Measurements from ENCODE around the gene WDR7.

Gene WDR7

DNA sequence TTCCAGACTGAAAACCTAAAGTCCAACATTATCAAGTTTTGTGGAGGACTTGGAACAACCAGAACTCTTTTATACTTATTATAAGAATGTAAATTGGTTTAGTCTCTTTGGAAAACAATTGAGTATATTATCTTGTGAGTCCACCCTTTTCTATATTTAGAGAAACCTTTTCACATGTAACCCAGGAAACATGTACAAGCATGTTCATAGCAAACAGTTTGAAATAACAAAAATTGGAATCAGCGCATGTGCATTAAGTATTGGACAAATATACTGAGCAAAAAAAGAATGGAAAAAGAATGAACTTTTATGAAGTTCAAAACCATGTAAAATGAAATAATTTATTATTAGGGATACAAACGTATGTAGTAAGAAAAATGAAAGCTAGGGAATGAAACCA lies 246.0 kb downstream of the WDR7 start:
- DNase-seq = no peak

DNA sequence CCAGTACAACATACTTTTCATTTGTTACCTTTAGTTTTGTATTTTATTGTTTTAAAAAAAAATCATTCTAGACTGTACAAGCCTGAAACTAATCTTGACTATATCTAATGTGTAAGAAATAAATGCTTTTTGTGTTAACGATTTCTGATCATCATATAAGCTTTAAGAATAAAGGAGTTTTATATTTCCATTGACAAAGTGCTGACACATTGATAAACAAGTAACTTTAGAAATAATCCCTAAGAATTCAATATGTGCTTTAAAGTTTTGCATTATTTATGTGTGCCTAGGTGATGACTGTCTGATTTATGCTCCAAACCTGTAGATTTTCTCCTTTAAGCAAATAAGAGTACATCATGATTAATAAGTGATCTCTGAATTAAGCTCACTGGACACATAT lies 248.5 kb downstream of the WDR7 start:
- no peak for DNase-seq

DNA sequence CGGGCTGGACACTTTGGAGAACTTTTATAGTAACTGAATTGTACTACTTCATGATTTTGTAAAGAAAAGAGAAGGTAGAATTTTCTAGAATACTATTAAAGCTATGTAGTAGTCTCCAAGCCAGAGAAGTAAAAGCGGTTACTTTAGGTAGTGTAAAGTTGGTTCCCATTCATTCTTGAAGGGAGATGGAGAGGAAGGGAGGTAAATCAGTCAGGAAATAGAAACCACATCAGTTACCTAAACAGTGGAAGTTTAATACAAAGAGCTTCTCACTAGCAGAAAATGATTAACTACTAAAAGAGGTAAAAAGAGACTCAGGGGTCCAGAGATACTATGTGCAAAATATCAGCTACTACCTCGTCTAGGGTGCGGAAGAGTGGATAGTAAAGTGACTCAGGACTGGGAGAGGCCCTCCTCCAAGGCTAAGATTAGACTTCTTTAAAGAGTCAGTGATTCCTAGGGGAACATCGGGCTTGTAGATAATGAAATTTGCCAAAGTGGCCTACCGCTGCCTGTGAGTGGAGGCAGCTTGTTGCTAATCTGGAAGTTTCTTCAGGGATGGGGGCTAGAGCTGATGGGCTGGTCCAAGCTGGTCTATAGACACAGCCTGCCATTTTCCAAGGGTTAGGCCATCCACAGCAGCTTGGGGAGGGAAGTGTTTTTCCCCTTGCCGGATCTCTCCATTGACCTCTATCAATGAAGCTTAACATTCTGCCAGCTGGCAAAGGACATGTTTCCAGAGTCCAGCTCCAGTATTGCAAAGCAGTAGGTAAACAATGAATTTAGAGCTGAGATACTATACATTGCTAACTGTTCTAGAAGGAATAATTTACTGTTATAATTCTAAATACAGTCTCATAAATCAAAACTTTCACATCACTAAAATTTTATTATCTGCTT lies 249.3 kb downstream of the WDR7 start:
- no peak for DNase-seq

DNA sequence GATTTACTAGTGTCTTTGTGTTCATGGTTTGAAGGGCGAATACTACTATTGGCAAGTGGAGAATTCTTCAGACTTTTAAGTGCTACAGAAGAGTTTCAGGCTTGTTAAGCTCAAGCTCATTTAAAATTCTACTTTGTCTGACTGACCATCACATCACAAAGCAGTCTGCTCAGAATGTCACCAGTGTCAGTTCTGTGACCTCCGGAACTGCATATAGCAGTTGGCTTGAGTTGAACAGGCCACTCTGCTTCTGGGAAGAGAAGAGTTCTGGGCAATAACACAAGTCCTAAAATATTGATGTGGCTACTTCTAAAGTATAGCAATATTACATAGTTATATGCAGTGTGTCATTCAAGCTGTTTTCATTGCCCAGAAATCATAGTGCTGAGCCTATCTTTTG lies 250.8 kb downstream of the WDR7 start:
- DNase-seq = no peak

DNA sequence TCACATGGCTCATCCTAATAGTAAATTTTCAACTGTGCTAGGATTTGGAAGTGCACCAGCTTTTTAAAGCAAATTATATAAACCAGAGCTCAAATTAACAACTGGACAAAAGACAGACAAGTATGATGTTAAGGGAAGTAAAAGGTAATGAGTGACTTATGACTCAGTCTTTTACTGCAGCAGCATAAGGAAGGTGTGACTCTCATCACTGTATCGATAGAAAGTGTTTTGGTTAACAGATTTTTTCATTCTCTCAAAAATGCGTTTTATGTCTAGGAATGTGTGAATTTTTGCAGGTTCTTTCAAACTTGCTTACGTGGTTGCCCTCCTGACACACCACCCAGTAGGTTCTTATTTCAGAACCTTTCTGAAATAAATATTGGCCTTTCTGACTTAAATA lies 251.5 kb downstream of the WDR7 start:
- no peak for DNase-seq

DNA sequence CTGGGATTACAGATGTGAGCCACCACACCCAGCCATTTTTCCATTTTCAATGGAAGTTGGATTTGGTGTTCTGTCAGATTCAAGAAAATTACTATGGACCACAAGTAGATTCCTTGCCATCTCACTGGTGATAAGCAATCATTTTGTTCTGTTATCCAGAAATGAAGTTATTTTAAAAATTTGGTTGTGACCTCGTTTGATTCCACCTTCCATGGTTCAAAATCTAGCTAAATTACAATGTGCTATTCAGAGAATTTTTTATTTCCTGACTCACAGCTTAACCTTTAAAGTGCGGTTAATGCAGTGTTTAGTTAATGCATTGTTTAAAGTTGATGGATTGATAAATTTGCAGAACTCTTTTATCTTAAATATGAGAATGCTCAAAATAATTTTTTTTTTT lies 252.5 kb downstream of the WDR7 start:
- no peak for DNase-seq

DNA sequence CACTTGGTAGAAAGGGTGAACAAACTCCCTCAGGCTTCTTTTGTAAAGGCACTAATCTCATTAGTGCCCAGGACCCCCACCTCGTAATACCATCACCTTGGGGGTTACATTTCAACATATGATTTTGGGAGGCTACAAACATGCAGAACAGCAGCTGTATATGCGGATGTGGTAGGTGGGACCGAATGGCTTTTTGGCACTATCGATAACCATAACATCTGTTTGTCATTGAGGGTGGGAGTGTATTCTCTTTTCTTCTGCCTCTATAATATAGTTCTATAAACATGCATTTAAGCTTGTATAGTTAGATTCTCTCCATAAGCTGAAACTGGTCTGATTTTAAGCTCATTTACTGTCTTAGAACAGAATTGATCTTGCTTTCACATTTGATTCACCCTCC lies 256.6 kb downstream of the WDR7 start:
- no peak for DNase-seq

DNA sequence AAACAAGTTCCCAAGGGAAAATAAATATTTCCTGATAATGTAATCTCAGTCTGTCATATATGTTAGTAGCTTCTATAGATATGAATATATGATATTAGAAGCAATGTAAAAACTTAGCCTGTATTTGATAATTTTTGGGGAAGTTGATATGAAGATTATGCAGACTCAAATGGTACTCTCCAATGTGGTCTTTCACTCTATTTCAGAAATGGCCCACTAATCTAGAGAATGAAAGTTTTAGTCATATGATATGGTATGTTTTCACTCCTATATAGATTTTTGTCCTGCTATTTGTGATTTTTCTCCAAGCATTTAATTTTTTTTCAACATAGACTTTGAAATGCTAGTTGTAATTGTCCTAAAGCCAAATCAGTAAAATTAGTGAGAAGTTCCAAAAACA lies 259.1 kb downstream of the WDR7 start:
- no peak for DNase-seq

DNA sequence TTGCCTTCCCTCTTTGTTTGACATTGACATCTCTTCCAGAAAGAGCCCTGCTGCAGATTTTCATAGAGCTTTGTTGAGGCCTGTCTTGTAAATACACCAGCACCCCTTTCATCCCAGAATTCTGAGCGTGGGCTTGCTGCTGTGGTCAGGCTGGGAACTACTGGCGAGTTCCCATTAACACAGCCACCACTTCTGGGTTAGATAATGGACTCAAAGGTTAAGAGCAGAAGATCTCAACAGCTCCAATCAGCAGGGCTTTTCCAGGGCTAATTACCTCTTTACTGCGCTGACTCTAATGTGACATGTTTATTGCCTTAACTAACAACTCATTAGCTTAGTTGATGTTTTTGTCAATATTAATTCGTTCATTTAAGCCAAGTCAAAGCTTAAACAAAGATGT lies 259.8 kb downstream of the WDR7 start:
- no peak for DNase-seq

DNA sequence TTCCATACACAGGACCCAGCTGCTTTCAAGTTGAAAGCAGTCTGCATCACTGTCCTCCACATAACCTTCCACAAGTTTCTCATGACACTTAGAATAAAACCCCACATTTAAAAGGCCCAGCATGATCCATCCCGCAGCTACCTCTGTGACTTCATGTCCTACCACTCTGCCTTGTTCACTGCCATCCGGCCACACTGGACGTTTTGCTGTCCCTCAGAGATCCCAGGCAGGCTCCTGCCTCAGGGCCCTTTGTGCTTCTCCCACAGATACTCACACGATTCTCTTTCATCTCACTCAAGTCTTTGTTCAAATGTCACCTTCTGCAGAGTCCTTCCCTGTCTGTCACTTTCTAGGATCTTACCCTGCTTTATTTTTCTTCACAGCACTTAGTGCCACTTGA lies 262.8 kb downstream of the WDR7 start:
- DNase-seq = no peak

DNA sequence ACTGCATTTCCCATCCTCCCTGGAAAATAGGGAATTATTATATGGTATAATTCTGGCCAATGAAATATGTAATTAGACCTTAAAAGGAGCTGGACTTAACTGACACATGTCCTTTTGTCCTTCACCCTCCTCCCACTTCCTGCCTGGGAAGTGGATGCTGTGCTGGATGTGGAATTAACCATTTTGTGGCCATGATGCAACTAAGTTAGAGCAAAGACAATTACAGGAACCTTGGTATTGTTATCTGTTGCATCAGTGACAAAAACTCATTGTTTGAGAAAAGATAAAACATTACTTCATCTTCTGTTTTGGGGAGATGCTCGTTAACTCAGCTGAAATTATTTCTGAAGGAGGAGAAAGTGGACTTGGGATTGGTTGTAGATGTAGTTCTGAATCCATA lies 268.0 kb downstream of the WDR7 start:
- DNase-seq = no peak

DNA sequence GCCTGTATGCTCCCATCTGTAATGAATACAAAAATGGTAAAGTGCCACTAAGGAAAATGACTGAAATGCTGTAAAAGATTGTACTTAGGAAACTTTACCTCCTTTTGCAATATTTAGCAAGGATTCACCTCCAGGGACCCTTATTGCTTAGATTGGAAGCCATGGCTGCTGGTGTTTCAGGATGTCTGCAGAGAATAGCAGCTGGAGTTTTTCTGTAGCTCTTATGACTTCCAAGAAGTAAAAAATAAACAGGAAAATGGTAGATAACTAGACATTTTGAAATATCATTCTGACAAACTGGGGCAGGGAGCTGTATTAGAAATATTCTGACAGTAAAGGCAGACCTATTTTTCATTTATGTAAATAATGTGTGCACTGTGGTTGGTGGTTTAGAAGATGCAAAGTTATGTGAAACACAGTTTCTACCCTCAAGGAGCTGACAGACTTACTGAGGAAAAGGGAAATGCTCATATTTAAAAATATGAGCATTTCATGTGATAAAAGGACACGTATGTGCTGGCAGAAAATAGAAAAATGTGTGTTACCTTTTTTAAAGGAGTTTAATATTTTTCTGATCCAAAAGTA lies 270.8 kb downstream of the WDR7 start:
- no peak for DNase-seq

DNA sequence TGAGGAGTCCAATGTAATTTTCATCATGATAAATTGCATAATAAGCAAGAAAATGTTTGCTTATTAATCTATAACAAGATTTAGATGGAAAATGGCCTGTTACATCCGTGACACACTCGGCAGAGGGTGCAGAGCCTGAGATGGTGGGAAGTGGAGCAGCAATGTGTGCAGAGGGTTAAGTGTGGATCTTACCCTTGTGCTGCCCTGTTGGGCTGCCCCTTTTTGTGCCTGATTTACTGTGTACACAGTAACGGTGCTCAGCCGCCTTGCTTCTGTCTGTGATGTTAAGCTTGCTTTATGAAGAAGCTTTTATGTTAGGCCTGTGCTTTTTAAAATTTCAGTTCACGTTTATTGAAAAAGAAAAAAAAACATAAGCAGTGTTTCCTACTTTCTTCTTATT lies 275.6 kb downstream of the WDR7 start:
- no peak for DNase-seq

DNA sequence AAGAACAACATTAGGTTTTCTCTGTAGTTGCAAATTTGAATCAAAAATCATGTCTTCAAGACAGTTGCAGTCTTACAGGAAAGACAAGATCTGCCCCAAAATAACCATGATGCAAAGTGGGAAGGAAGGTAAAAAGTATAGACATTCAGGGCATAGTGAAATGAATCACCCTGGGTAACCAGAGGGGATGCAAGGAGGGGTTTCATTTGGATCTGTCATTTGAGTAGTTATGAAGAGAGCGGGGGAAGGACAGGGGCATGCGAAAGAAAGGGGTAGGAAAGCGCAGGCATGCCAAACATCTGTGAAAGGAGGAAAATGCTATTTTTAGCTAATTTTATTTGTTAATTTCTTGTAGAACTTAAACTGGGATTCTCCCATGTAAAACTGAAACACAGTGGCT lies 276.6 kb downstream of the WDR7 start:
- DNase-seq = no peak

DNA sequence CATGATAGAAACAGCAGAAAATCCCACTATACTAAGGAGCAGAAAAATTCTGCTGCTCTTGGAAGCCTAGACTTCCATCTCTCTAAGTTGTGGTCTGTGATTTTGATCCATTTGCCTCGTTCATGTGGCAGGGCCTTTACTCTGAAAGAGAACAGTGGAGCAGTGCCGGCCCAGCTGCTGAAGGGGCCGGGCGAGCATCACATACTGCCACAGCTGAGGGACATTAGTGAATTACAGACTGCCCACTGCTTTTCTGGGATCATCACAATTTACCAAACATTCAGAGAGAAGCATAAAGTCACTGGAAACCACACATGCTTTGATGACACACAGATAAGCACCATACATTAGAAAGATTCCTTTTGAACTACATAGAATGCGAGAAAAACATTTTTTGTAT lies 278.7 kb downstream of the WDR7 start:
- DNase-seq = no peak

DNA sequence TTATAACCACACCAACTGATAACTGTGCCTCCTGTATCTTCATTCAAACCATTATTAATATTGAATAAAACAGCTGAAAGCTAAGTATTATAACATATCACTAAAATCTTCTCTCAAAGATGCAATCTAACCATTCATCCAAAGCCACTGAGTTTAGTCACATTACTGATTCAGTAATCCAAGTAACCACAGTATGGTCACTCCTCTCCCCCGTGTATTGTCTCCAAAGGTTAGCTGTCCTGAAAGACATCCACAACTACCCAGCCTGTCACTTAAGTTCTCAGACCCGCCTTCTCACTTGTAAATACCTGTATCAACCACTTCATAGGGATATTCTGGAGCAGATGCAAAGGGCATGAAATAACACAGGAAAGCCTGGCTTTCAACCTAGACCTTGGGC lies 282.3 kb downstream of the WDR7 start:
- DNase-seq = no peak

DNA sequence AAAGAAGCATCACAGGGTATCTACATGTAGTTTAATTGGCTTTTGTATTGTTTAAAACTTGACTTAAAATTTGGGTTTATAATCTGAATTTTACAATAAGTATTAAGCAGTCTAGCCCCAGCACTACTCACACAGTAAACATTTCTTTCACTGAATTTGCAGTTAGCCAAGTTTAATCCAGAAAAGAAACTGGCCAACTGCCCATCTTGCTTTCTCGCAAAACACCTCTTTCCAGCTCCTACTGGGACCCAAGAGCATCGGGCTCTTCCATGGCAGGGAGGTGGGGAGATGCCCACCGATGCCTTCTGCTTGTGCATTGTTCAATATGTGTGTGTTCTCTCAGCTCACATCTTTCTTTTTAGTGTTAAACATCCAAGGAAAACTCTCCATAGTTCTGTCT lies 283.0 kb downstream of the WDR7 start:
- DNase-seq = no peak

DNA sequence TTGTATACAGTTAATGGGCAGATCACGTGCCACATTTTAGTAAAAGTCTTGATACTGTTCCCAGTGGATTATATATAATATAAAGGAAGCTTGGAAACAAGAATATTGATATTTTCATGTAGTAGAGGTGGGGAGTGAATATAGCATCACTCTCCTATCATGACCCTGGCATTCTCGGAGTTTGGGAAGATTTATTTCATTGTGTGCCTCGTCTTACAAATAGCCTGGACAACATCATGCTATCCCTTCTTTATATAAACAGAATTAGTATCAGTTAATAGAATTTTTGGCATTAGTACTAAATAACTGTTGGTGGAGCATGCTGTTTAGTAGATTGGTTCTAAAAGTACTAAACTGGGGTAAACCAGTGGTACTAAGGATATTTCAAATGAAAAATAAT lies 283.7 kb downstream of the WDR7 start:
- no peak for DNase-seq

DNA sequence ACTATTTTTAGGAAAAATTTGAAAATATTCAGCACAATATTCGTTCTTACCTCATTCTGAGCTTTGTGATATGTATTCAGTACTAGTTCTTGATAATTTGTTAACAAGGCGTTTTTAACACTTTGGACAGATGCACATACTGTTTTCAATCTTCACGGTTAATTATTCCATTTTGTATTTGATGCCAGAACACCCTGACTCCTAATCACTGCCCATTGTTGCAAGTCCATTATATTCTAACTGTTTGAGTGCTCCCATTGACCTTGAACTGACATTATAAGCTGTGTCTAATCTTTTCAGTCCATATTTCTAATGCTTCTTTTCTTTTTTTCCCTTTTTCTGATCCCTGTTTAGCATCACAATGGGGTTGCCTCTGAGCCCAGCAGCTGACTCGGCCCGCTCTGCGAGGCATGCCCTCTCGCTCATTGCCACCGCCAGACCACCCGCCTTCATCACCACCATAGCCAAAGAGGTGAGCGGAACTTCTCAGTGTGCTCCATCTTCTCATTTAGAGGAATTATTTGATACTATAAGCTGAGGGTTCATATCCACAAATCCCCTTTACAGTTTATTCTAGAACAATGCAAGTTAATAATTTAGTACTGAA lies 284.4 kb downstream of the WDR7 start:
- no peak for DNase-seq

DNA sequence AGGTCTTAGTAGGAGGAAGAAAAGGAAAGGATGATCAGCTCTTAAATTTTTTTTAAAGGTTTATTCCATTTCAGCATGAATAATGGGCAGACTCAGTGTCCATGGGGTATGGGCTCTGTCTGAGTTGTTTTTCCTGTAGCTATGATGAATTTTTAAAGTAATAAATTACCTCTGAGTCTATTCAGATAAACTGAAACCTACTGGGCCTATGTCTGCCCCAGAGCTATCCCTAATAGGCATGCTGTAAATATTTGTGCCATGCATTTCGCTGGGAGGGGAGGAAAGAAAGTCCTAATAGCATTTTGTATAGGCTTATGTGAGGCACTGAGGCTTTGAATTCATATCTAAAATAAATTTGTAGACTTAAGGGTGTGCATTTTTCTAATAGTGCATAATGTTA lies 285.3 kb downstream of the WDR7 start:
- DNase-seq = no peak

DNA sequence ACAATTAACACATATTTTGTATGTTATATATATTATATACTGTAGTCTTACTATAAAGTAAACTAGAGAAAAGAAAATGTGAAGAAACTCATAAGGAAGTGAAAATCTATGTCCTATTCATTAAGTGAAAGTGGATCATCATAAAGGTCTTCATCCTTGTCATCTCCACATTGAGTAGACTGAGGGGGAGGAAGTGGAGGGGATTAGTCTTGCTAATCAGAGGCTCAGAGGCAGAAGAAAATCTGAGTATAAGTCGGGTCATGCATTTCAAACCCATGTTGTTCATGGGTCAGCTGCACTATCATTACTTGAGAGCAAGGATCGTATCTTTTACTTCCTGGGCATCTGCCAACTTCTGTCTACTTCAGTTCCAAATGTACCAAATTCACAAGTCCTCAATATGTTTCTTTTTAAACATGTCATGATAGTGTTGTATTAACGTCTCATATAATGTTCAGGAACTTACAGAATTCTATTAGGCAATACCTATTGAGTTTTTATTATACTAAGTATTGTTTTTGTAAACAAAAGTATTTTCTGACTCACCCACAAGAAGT lies 286.8 kb downstream of the WDR7 start:
- DNase-seq = no peak

DNA sequence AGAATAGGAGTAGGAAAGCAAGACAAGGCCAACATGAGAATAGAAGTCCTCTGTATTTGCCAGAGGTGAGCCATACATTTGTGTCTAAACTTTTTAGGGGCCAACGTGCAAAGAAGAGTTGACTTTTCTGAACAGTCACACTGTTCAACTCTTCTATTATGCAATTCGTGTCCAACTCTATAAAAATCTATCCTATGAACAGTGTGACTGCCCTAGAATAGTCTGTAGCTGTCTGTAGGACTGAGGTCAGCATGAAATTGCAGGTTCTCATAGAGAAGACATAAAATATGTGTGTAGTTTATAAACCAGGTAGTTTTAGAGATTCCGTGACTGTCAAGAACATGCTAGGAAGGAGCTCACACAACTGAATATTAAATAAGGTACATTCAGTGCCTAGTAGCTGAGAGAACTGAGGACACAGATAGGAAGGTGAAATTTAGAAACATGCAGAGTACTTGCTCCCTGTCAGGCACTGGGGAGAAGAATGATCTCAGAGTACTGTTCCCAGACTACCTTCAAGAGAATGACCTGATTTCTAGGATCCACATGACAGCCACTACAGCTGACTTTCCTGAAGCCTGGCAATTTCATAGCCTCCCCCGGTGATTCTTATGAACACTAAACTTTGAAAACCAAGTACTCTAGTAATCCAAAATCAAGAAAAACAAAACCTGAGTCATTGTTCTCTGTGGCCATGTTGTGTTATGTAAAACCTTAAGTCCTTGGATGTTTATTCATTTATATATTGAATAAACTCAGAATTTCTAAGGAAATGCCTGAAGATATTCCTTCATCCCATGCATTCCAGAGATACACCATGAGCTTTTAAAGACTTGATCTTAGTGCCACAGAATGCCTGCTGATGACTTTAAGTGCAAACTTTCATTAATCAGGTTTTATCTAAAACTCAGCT lies 294.3 kb downstream of the WDR7 start:
- no peak for DNase-seq

DNA sequence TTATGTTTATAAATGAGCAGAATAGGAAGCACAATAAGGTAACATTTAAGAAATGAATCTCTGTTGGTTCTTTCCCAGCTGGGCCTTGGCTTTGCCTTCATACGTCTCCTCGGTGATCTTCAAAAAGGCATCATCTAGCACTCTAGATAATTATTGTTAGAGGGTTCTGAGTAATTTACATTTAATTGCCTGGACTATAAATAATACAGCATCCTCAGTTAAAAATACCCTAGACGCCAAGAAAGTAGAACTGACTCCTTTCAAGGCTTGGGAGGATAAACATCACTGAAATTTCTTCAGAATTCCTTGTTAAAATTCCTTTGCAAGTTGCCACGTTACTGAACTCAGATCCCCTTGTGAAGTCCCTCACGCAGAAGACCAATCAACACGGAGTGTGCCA lies 296.1 kb downstream of the WDR7 start:
- DNase-seq = no peak
